Mesendoderm (in vitro differentiated cells): ENCODE measurements around the gene NFASC.

Experiments used
- DNase-seq: peaks from one replicate; pipeline ENCODE4 v3.0.0; 2013
- H2AK5ac ChIP-seq: 2 replicates; pipeline ENCODE4 v1.6.1; 2013; ENCODE audit warnings: low read length, inconsistent platforms
- H2BK120ac ChIP-seq: 2 replicates; pipeline ENCODE4 v1.6.1; 2013; ENCODE audit warnings: low read depth, mild to moderate bottlenecking, low read length, moderate library complexity, mixed read lengths
- H2BK15ac ChIP-seq: replicated peaks from 2 replicates; pipeline ENCODE4 v1.6.1; 2013; ENCODE audit warnings: low read depth, mild to moderate bottlenecking, moderate library complexity
- H2BK5ac ChIP-seq: 2 replicates; pipeline ENCODE4 v1.6.1; 2013; ENCODE audit warnings: low read length, inconsistent platforms
- H3K18ac ChIP-seq: 2 replicates; pipeline ENCODE4 v1.6.1; 2013; ENCODE audit warnings: mild to moderate bottlenecking, low read length, mixed read lengths
- H3K23ac ChIP-seq: one replicate; pipeline ENCODE4 v1.6.1; 2013; ENCODE audit warnings: low read length
- H3K27ac ChIP-seq: 2 replicates; pipeline ENCODE4 v1.5.1; 2013; ENCODE audit warnings: low read depth, mild to moderate bottlenecking, inconsistent platforms, low read length, moderate library complexity
- H3K27me3 ChIP-seq: 2 replicates; pipeline ENCODE4 v1.6.1; 2013; ENCODE audit warnings: low read length, control low read depth, mild to moderate bottlenecking, inconsistent platforms; ENCODE audit not compliant: insufficient read depth, poor library complexity
- H3K36me3 ChIP-seq: 2 replicates; pipeline ENCODE4 v1.6.1; 2013; ENCODE audit warnings: low read length, inconsistent platforms; ENCODE audit not compliant: control insufficient read depth, insufficient read depth
- H3K4ac ChIP-seq: one replicate; pipeline ENCODE4 v1.6.1; 2013; ENCODE audit warnings: low read depth, mild to moderate bottlenecking, low read length, moderate library complexity
- H3K4me1 ChIP-seq: 2 replicates; pipeline ENCODE4 v1.6.1; 2013; ENCODE audit warnings: low read depth, low read length, inconsistent platforms; ENCODE audit not compliant: control insufficient read depth
- H3K4me2 ChIP-seq: 2 replicates; pipeline ENCODE4 v1.6.1; 2013; ENCODE audit warnings: low read length
- H3K4me3 ChIP-seq: 2 replicates; pipeline ENCODE4 v1.5.1; 2013; ENCODE audit warnings: mild to moderate bottlenecking, low read length
- H3K56ac ChIP-seq: one replicate; pipeline ENCODE4 v1.6.1; 2013; ENCODE audit warnings: low read length
- H3K79me1 ChIP-seq: 2 replicates; pipeline ENCODE4 v1.6.1; 2013; ENCODE audit warnings: low read length, inconsistent platforms
- H3K79me2 ChIP-seq: 2 replicates; pipeline ENCODE4 v1.6.1; 2013; ENCODE audit warnings: mild to moderate bottlenecking, low read length; ENCODE audit not compliant: control insufficient read depth, insufficient read depth
- H3K9ac ChIP-seq: 2 replicates; pipeline ENCODE4 v1.6.1; 2013; ENCODE audit warnings: low read length, inconsistent platforms
- H4K5ac ChIP-seq: one replicate; pipeline ENCODE4 v1.6.1; 2013; ENCODE audit warnings: low read length
- H4K8ac ChIP-seq: one replicate; pipeline ENCODE4 v1.6.1; 2013; ENCODE audit warnings: low read depth, mild to moderate bottlenecking, control low read depth, low read length, moderate library complexity
- WGBS: extraction: QIAGEN DNeasy Blood & Tissue Kit; methylation state at CpG from one replicate; pipeline ENCODE4 v1.1.7; 2013; ENCODE audit warnings: low lambda C conversion rate, missing lambda C conversion rate; ENCODE audit not compliant: insufficient coverage; ENCODE audit errors: extremely low coverage; 5-methylcytosine and 5-hydroxymethylcytosine counted together

The NFASC gene

GRCh38 chr1:204902671-204903070 is 32.0 kb downstream of the NFASC start:
- H4K5ac ChIP-seq: no peak overlapping the region
- H3K18ac ChIP-seq: no peak overlapping the region
- no peak overlapping the region for H3K23ac ChIP-seq
- H3K27me3 ChIP-seq: no peaks in the 10 kb centered on the region
- H2BK15ac ChIP-seq: no peak overlapping the region
- H3K56ac ChIP-seq: no peak overlapping the region
- H3K4me3 ChIP-seq: no peak overlapping the region
- peaks cover 3% of the 10 kb centered on the region for H3K4me1 ChIP-seq
- no peak overlapping the region for H3K4me2 ChIP-seq
- H2AK5ac ChIP-seq: no peak overlapping the region
- H3K4ac ChIP-seq: no peak overlapping the region
- H3K79me1 ChIP-seq: no peaks in the 10 kb centered on the region
- no peak overlapping the region for H2BK5ac ChIP-seq
- H2BK120ac ChIP-seq: no peak overlapping the region
- no CpG with 5 or more reads among the region's 6 CpGs for WGBS
- no peaks in the 10 kb centered on the region for H3K36me3 ChIP-seq
- H3K79me2 ChIP-seq: no peaks in the 10 kb centered on the region
- DNase-seq: no peak
- H3K27ac ChIP-seq: no peak overlapping the region
- no peak overlapping the region for H3K9ac ChIP-seq
- H4K8ac ChIP-seq: no peak overlapping the region

- H3K4me1 ChIP-seq: peaks cover 3% of the 10 kb centered on the region
- H3K79me2 ChIP-seq: no peaks in the 10 kb centered on the region
- WGBS: no CpG with 5 or more reads among the region's 7 CpGs
- no peak overlapping the region for H3K4me3 ChIP-seq
- no peak overlapping the region for H4K8ac ChIP-seq
- H3K9ac ChIP-seq: no peak overlapping the region
- no peak overlapping the region for H2BK15ac ChIP-seq
- no peak overlapping the region for H3K23ac ChIP-seq
- no peak overlapping the region for H3K56ac ChIP-seq
- H3K4ac ChIP-seq: no peak overlapping the region
- no peak overlapping the region for H2BK120ac ChIP-seq
- H3K27ac ChIP-seq: no peak overlapping the region
- no peak overlapping the region for H3K18ac ChIP-seq
- DNase-seq: peak; percentile 63
- no peaks in the 10 kb centered on the region for H3K36me3 ChIP-seq
- H2AK5ac ChIP-seq: no peak overlapping the region
- no peak overlapping the region for H4K5ac ChIP-seq
- H3K79me1 ChIP-seq: no peaks in the 10 kb centered on the region
- no peak overlapping the region for H3K4me2 ChIP-seq
- H2BK5ac ChIP-seq: no peak overlapping the region
- no peaks in the 10 kb centered on the region for H3K27me3 ChIP-seq
Measured at GRCh38 chr1:204904228-204904810, 33.7 kb downstream of the NFASC start.

DNA sequence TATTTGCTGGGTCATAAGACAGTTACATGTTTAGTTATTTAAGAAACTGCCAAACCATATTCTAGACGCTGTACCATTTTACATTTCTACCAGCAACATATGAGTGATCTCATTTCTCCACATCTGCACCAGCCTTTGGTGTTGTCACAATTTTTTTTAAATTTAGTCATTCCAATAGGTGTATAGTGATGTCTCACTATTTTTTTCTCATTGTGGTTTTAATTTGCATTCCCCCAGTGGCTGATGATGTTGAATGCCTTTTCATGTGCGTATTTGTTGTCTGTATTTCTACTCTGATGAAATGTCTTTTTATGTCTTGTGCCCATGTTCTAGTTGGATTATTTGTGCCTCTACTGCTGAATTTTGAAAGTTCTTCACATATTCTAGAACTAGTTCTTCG is 38.4 kb downstream of the NFASC start:
- Histone ChIP-seq H3K56ac (no peak overlapping the region), H3K4me2 (no peak overlapping the region), H4K5ac (no peak overlapping the region), H3K18ac (no peak overlapping the region), H3K36me3 (no peaks in the 10 kb centered on the region), H2BK15ac (no peak overlapping the region), H2BK5ac (no peak overlapping the region), H3K4me1 (no peaks in the 10 kb centered on the region), H3K27ac (no peak overlapping the region), H3K4me3 (no peak overlapping the region), H3K79me1 (no peaks in the 10 kb centered on the region), H3K27me3 (no peaks in the 10 kb centered on the region), H2BK120ac (no peak overlapping the region), H3K4ac (no peak overlapping the region), H3K9ac (no peak overlapping the region), H3K79me2 (no peaks in the 10 kb centered on the region), H4K8ac (no peak overlapping the region), H2AK5ac (no peak overlapping the region), H3K23ac (no peak overlapping the region)
- WGBS: no CpG with 5 or more reads among the region's 3 CpGs
- no peak for DNase-seq

- H3K79me2 ChIP-seq: no peaks in the 10 kb centered on the region
- WGBS: no CpG with 5 or more reads among the region's 5 CpGs
- H3K27ac ChIP-seq: no peak overlapping the region
- H3K27me3 ChIP-seq: no peaks in the 10 kb centered on the region
- H2BK120ac ChIP-seq: no peak overlapping the region
- H3K36me3 ChIP-seq: no peaks in the 10 kb centered on the region
- H3K4me1 ChIP-seq: peaks cover 8% of the 10 kb centered on the region
- H3K56ac ChIP-seq: no peak overlapping the region
- no peaks in the 10 kb centered on the region for H3K79me1 ChIP-seq
- no peak overlapping the region for H3K4me2 ChIP-seq
- H3K4ac ChIP-seq: no peak overlapping the region
- no peak overlapping the region for H2AK5ac ChIP-seq
- no peak overlapping the region for H3K4me3 ChIP-seq
- no peak overlapping the region for H3K23ac ChIP-seq
- H2BK5ac ChIP-seq: no peak overlapping the region
- H2BK15ac ChIP-seq: no peak overlapping the region
- no peak for DNase-seq
- H3K9ac ChIP-seq: no peak overlapping the region
- no peak overlapping the region for H3K18ac ChIP-seq
- H4K8ac ChIP-seq: no peak overlapping the region
- H4K5ac ChIP-seq: no peak overlapping the region
Measured at GRCh38 chr1:204915861-204916495, 45.3 kb downstream of the NFASC start.

GRCh38 chr1:204917802-204918201 is 47.1 kb downstream of the NFASC start:
- Histone ChIP-seq H2BK15ac (no peak overlapping the region), H3K36me3 (no peaks in the 10 kb centered on the region), H3K4me3 (no peak overlapping the region), H3K27ac (no peak overlapping the region), H2BK120ac (no peak overlapping the region), H3K9ac (no peak overlapping the region), H4K5ac (no peak overlapping the region), H3K4ac (no peak overlapping the region), H2AK5ac (no peak overlapping the region), H2BK5ac (no peak overlapping the region), H3K4me1 (peaks cover 26% of the 10 kb centered on the region), H3K23ac (no peak overlapping the region), H3K56ac (no peak overlapping the region), H3K79me1 (peaks cover 2% of the 10 kb centered on the region), H4K8ac (no peak overlapping the region), H3K27me3 (no peaks in the 10 kb centered on the region), H3K18ac (no peak overlapping the region), H3K4me2 (no peak overlapping the region), H3K79me2 (no peaks in the 10 kb centered on the region)
- no peak for DNase-seq
- no CpG with 5 or more reads among the region's 2 CpGs for WGBS

GRCh38 chr1:204920511-204920910 is 49.8 kb downstream of the NFASC start:
- no peaks in the 10 kb centered on the region for H3K27me3 ChIP-seq
- peak overlapping the region; percentile 74 for H3K56ac ChIP-seq
- peak overlapping the region; percentile 91 for H2BK5ac ChIP-seq
- no peak overlapping the region for H3K23ac ChIP-seq
- peak overlapping the region; percentile 33 for H3K18ac ChIP-seq
- H2BK120ac ChIP-seq: no peak overlapping the region
- H3K4me3 ChIP-seq: no peak overlapping the region
- H4K8ac ChIP-seq: no peak overlapping the region
- DNase-seq: peak; percentile 81
- no peak overlapping the region for H4K5ac ChIP-seq
- no peaks in the 10 kb centered on the region for H3K79me2 ChIP-seq
- peaks cover 46% of the 10 kb centered on the region for H3K4me1 ChIP-seq
- H3K9ac ChIP-seq: peak overlapping the region; percentile 6
- peak overlapping the region; percentile 65 for H3K27ac ChIP-seq
- peaks cover 3% of the 10 kb centered on the region for H3K79me1 ChIP-seq
- no CpG with 5 or more reads among the region's 3 CpGs for WGBS
- peak overlapping the region; percentile 19 for H3K4ac ChIP-seq
- H2AK5ac ChIP-seq: peak overlapping the region; percentile 94
- no peak overlapping the region for H2BK15ac ChIP-seq
- no peaks in the 10 kb centered on the region for H3K36me3 ChIP-seq
- no peak overlapping the region for H3K4me2 ChIP-seq
